Endothelial cell of umbilical vein (primary cell): ENCODE data around the gene AHRR. TPM values are rescaled to one million over a fixed set of nuclear protein-coding genes. Genes with fewer than 3 reads are reported as not detected.

ENCODE experiments used
- BruUV-seq: library from RNA; stranded (reverse); fragments of 400-500 nt; replicated peaks from 2 replicates; lab custom pipeline; 2021; lab: Mats Ljungman, UMichigan
- CTCF ChIA-PET: fragments of 300-600, 350-600 bp; sonication (Branson Sonifier 250); formaldehyde crosslinking; loops from one replicate; lab custom pipeline; 2021; ENCODE audit warnings: antibody characterized with exemption, inconsistent platforms; lab: Charles Lee
- POLR2A ChIA-PET: fragments of 300-600, 350-600 bp; sonication (Branson Sonifier 250); formaldehyde crosslinking; loops from one replicate; lab custom pipeline; 2021; ENCODE audit warnings: antibody characterized with exemption, inconsistent platforms; lab: Charles Lee
- DNase-seq: peaks from one replicate; pipeline ENCODE4 v3.0.0-alpha.2; 2011; ENCODE audit warnings: low read depth, low spot score
- FAIRE-seq: peaks from 2 replicates; lab custom pipeline; 2011; peaks lifted over from hg19 to GRCh38; lab: Jason Lieb, UNC
- H2AFZ ChIP-seq: 2 replicates; pipeline ENCODE4 v1.6.0; 2012; ENCODE audit warnings: low read depth, low read length, control low read depth, inconsistent platforms
- H3K27ac ChIP-seq: 2 replicates; pipeline ENCODE4 v1.5.1; 2011; ENCODE audit warnings: low read depth, mild to moderate bottlenecking, control low read depth, low read length, moderate library complexity; ENCODE audit not compliant: insufficient read depth
- H3K27me3 ChIP-seq, 2 experiments: 2 replicates each; pipeline versions ENCODE4 v1.6.0 to v1.6.1; 2011; ENCODE audit warnings: low read length in 2 of 2, mixed read lengths in 1 of 2; ENCODE audit not compliant: control insufficient read depth in 2 of 2, insufficient read depth in 2 of 2
- H3K36me3 ChIP-seq, 2 experiments: 2 replicates in 1 of 2; 3 replicates in 1 of 2; pipeline ENCODE4 v1.5.1; 2011; ENCODE audit warnings: low read length in 2 of 2, mild to moderate bottlenecking in 1 of 2, moderate library complexity in 1 of 2; ENCODE audit not compliant: control insufficient read depth in 2 of 2, insufficient read depth in 2 of 2; ENCODE audit errors: extremely low read depth in 1 of 2
- H3K4me1 ChIP-seq: 3 replicates; pipeline ENCODE4 v1.5.1; 2011; ENCODE audit warnings: mild to moderate bottlenecking, low read length; ENCODE audit not compliant: control insufficient read depth, insufficient read depth; ENCODE audit errors: extremely low read depth
- H3K4me2 ChIP-seq: 2 replicates; pipeline ENCODE4 v1.6.1; 2011; ENCODE audit warnings: low read length, control low read depth, mixed read lengths; ENCODE audit not compliant: insufficient read depth
- H3K4me3 ChIP-seq, 3 experiments: fragments of 200-600 bp in 1 of 3; sonication (generic), shearing (Covaris generic) in 1 of 3; replicated peaks in 1 of 3; 2 replicates each; pipeline ENCODE4 v1.5.1; 2011 to 2016; ENCODE audit warnings: control low read depth in 3 of 3, low read length in 3 of 3, mild to moderate bottlenecking in 2 of 3, inconsistent platforms in 1 of 3, low read depth in 1 of 3, moderate library complexity in 1 of 3; ENCODE audit not compliant: insufficient read depth in 1 of 3
- H3K79me2 ChIP-seq: 2 replicates; pipeline ENCODE4 v1.6.0; 2012; ENCODE audit warnings: low read length, inconsistent platforms; ENCODE audit not compliant: control insufficient read depth, insufficient read depth
- H3K9ac ChIP-seq: replicated peaks from 2 replicates; pipeline ENCODE3; 2011; ENCODE audit warnings: low read length, control low read depth; ENCODE audit not compliant: insufficient read depth; ENCODE audit errors: extremely low read depth
- H3K9me1 ChIP-seq: replicated peaks from 3 replicates; pipeline ENCODE4 v1.6.0; 2011; ENCODE audit warnings: mild to moderate bottlenecking, low read length; ENCODE audit not compliant: control insufficient read depth, insufficient read depth; ENCODE audit errors: extremely low read depth
- H3K9me3 ChIP-seq: replicated peaks from 2 replicates; pipeline ENCODE4 v1.5.1; 2012; ENCODE audit warnings: low read length, inconsistent platforms; ENCODE audit not compliant: control insufficient read depth, insufficient read depth
- H4K20me1 ChIP-seq: replicated peaks from 2 replicates; pipeline ENCODE3; 2011; ENCODE audit warnings: mild to moderate bottlenecking, low read length; ENCODE audit not compliant: control insufficient read depth, insufficient read depth; ENCODE audit errors: extremely low read depth
- EZH2 ChIP-seq: IDR thresholded peaks from 2 replicates; pipeline ENCODE4 v1.6.1; 2012; ENCODE audit warnings: borderline replicate concordance, low read depth, mild to moderate bottlenecking, moderate library complexity, low read length, inconsistent platforms; ENCODE audit not compliant: severe bottlenecking
- MAX ChIP-seq: IDR thresholded peaks from 2 replicates; pipeline ENCODE4 v1.6.1; 2011; ENCODE audit not compliant: insufficient read depth, insufficient read length
- dilution Hi-C: fragments of 300-500 bp; cut with MboI; formaldehyde crosslinking; loops from one replicate; pipeline ENCODE4 v1.15.0; 2019; ENCODE audit warnings: low sequenced_read_pairs; ENCODE audit not compliant: extremely low pct_ligation_motif_present
- intact Hi-C: fragments of 100-400 bp; cut with micrococcal nuclease; formaldehyde crosslinking; loops from one replicate; pipeline ENCODE4 v1.10.0; 2022
- polyA plus RNA-seq, 4 experiments: library from polyadenylated mRNA; depleted of rRNA in 3 of 4; stranded (reverse) in 3 of 4; unstranded in 1 of 4; fragments of >200 nt; gene quantifications; 2 replicates each; pipeline versions ENCODE4 v1.2.1 to v1.2.3, GENCODE V29; 2011 to 2012; ENCODE audit warnings: missing spikeins in 1 of 4
- total RNA-seq: library from RNA; stranded (reverse); gene quantifications from 2 replicates; pipeline ENCODE4 v1.2.3, GENCODE V29; 2021
- TF ChIP-seq, protein P1 (sequence below), 2 donors: IDR thresholded peaks; 1 replicate in 1 of 2; 2 replicates in 1 of 2; pipeline ENCODE4 v1.5.1; 2011; ENCODE audit warnings: low read length in 2 of 2, mild to moderate bottlenecking in 2 of 2, moderate library complexity in 2 of 2, control low read depth in 1 of 2, inconsistent platforms in 1 of 2, low read depth in 1 of 2; ENCODE audit not compliant: insufficient read depth in 1 of 2; ENCODE audit errors: extremely low read depth in 1 of 2

AHRR gene
- total and polyA plus RNA-seq, 2 donors (not counting 3 experiments of a cell fraction or from before 2014, with no cell fraction given), result 3.1 to 7.3 TPM

GRCh38 chr5:317086-317811 lies 4.3 kb upstream of the AHRR start:
- POLR2A ChIA-PET, result no interaction called here
- Histone ChIP-seq H4K20me1 (no peaks in the 10 kb centered on the region), H3K27ac (no peak overlapping the region), H2AFZ (no peak overlapping the region), H3K9ac (no peak overlapping the region), H3K4me3 (no peak overlapping the region), H3K27me3 (peaks cover 2 to 8% of the 10 kb centered on the region in 2 experiments), H3K4me2 (no peak overlapping the region), H3K79me2 (peaks cover 2% of the 10 kb centered on the region), H3K9me1 (no peaks in the 10 kb centered on the region), H3K9me3 (no peaks in the 10 kb centered on the region), H3K36me3 (peaks cover 0 to 14% of the 10 kb centered on the region in 2 experiments), H3K4me1 (peaks cover 8% of the 10 kb centered on the region)
- DNase-seq, result peak; percentile 46
- dilution Hi-C loops, result no loop called here
- BruUV-seq, result no TSS peak
- FAIRE-seq, result peak; percentile 73
- peak; percentile 30 for TF ChIP-seq MAX
- no peak for TF ChIP-seq EZH2
- TF ChIP-seq, protein P1, sequence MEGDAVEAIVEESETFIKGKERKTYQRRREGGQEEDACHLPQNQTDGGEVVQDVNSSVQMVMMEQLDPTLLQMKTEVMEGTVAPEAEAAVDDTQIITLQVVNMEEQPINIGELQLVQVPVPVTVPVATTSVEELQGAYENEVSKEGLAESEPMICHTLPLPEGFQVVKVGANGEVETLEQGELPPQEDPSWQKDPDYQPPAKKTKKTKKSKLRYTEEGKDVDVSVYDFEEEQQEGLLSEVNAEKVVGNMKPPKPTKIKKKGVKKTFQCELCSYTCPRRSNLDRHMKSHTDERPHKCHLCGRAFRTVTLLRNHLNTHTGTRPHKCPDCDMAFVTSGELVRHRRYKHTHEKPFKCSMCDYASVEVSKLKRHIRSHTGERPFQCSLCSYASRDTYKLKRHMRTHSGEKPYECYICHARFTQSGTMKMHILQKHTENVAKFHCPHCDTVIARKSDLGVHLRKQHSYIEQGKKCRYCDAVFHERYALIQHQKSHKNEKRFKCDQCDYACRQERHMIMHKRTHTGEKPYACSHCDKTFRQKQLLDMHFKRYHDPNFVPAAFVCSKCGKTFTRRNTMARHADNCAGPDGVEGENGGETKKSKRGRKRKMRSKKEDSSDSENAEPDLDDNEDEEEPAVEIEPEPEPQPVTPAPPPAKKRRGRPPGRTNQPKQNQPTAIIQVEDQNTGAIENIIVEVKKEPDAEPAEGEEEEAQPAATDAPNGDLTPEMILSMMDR (IDR thresholded peaks at IDR 0.05; ENCODE audit: extremely low read depth in 1 of 2, insufficient read depth in 1 of 2, low read depth in 1 of 2, low read length in 2 of 2), result peak; percentile 74 to 90
- intact Hi-C loops, result loop anchor here (1.0 to 10.0 kb wide), 3 partner anchors 114 to 358 kb away; no protein-coding TSS in a partner anchor
- CTCF ChIA-PET, result interaction anchor here (0.6 to 5.6 kb wide), 29 partner anchors 9 to 602 kb away, joined by 3 to 94 read pairs (median 4); partner anchors contain the start of genes CCDC127, EXOC3 and SDHA
